Effector memory CD8-positive, alpha-beta T cell (primary cell): ENCODE measurements around the gene ADGRL1.
"Not testable (repeated sequence)": the region's sequence is repeated elsewhere in the genome, so short reads cannot be mapped to it uniquely, and the experiment has no call there.

Source experiments
- ATAC-seq: fragments of 150-1000 bp; cut with Tn5 transposase; replicated peaks from 2 replicates; pipeline ENCODE4 v1.10.0; 2021; ENCODE audit warnings: mild to moderate bottlenecking, moderate library complexity
- DNase-seq, 3 experiments: peaks; one replicate each; pipeline ENCODE4 v3.0.0; 2021
- H3K27ac Mint-ChIP-seq, 2 donors: one replicate each; pipeline ENCODE4 v1.8.0; 2022; ENCODE audit warnings: mild to moderate bottlenecking in 2 of 2, mixed read lengths in 2 of 2, moderate library complexity in 2 of 2
- H3K27me3 Mint-ChIP-seq, 2 donors: one replicate each; pipeline ENCODE4 v1.8.0; 2022; ENCODE audit warnings: mixed read lengths in 2 of 2
- H3K36me3 Mint-ChIP-seq: one replicate; pipeline ENCODE4 v1.8.0; 2022; ENCODE audit warnings: mild to moderate bottlenecking, moderate library complexity, mixed read lengths; ENCODE audit not compliant: insufficient read depth
- H3K4me1 Mint-ChIP-seq, 2 donors: one replicate each; pipeline ENCODE4 v1.8.0; 2022; ENCODE audit warnings: low read depth in 2 of 2, mixed read lengths in 2 of 2
- H3K4me3 Mint-ChIP-seq, 2 donors: one replicate each; pipeline ENCODE4 v1.8.0; 2022; ENCODE audit warnings: mild to moderate bottlenecking in 2 of 2, mixed read lengths in 2 of 2, moderate library complexity in 2 of 2
- H3K9me3 Mint-ChIP-seq, 2 donors: one replicate each; pipeline ENCODE4 v1.8.0; 2022; ENCODE audit warnings: mixed read lengths in 2 of 2

Gene ADGRL1

DNA sequence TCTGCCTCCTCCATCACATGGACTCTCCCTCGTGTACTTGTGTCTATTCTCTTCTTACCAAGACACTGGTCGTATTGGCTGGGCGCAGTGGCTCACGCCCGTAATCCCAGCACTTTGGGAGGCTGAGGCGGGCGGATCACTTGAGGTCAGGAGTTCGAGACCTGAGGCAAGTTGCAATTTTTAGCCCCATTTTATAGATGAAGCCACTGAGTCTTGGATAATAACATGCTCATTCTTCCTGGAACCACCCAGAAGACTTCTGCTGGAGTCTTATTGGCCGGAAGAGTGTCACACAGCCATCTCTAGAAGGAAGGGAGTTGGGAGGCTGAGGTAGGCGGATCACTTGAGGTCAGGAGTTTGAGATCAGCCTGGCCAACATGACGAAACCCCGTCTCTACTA, 37.7 kb upstream of the ADGRL1 start:
- DNase-seq, H3K9me3 Mint-ChIP-seq, H3K4me3 Mint-ChIP-seq, H3K4me1 Mint-ChIP-seq, H3K27ac Mint-ChIP-seq, H3K27me3 Mint-ChIP-seq, H3K36me3 Mint-ChIP-seq, ATAC-seq: not testable (repeated sequence)

DNA sequence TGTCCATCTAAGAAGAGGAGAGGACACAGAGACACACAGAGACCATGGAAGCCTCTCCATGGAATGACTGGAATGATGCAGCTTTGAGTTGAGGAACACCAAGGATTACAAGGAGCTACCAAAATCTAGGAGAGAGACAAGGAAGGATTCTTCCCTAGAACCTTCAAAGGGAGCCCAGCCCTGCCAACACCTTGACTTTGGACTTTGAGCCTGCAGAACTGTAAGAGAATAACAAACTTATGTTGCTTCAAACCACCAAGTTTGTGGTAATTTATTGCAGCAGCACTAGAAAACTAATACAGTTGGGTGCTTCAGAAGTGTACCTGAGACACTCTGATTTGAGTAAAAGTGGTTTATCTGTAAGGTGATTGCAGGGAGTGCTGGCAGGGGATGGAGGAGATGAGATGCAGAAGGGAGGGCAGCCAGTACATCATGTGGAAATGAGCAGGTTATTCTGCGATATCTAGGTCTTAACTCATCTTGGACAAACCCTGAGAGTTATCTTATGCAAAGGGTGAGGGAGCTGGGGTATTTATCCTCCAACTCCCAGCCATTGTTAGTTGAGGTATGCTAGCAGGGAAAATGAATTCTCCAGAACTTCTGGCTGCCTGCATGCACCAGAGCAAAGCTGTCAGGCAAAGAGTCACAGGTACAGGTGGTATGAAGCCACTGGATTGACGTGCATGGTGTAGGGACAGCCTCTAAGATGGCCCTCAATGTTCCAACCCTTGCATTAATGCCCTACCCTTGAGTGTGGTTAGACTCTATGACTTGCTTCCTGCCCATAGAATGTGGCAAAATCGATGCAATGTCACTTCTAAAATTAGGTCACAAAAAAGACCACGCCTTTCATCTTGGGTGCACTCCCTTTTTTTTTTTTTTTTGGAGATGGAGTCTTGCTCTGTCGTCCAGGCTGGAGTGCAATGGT, 31.3 kb upstream of the ADGRL1 start:
- Mint-ChIP-seq H3K9me3 (no peaks in the 10 kb centered on the region), H3K36me3 (no peaks in the 10 kb centered on the region), H3K4me1 (peaks cover 7 to 12% of the 10 kb centered on the region in 2 donors), H3K27ac (no peak overlapping the region), H3K27me3 (no peaks in the 10 kb centered on the region), H3K4me3 (peak overlapping the region in 1 of 2 donors; percentile 4)
- no peak for DNase-seq
- ATAC-seq = peak; percentile 88

DNA sequence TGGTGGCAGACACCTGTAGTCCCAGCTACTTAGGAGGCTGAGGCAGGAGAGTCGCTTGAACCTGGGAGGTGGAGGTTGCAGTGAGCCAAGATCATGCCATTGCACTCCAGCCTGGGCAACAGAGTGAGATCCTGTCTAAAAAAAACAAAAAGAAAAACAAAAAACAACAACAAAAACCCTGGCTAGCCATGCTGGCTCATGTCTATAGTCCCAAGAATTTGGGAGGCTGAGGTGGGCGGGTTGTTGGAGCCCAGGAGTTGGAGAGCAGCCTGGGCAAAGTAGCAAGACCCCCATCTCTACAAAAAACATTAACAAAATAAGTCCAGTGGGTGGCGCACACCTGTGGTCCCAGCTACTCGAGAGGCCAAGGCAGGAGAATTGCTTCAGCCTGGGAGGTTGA, 27.0 kb upstream of the ADGRL1 start:
- not testable (repeated sequence) for DNase-seq, ATAC-seq, H3K4me3 Mint-ChIP-seq, H3K36me3 Mint-ChIP-seq, H3K9me3 Mint-ChIP-seq, H3K27ac Mint-ChIP-seq, H3K27me3 Mint-ChIP-seq
- peaks cover 12% of the 10 kb centered on the region in 2 donors for H3K4me1 Mint-ChIP-seq

DNA sequence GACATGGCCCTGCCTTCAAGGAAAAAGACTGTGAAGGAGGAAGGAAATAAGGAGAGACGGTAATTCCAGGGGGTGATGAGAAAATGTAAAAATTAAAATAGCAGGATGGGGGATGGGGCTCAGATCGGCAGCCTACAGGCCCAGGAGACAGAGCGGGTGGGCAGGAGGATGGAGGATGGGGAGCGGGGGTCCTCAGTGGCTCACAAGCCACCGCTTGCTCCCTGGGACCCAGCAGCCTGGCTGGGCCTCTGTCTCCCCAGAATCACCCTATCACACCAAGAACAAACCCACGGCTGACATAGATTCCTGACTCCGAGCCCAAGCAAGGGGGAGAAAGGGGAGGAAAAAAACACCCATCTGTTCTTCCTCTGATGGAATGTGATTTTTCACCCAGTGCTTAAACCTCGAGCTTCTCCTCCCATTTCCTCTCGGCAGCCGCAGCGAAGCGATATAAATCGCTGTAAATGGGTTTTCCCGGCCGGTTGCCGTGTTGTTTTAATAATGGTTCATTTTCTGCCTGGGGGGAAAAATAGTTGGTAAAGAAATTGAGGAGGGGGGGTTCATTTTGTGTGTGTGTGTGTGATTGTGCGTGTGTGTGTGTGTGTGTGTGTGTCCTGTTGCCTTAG, 22.6 kb upstream of the ADGRL1 start:
- not testable (repeated sequence) for H3K36me3 Mint-ChIP-seq, ATAC-seq, DNase-seq, H3K9me3 Mint-ChIP-seq, H3K4me1 Mint-ChIP-seq, H3K4me3 Mint-ChIP-seq, H3K27ac Mint-ChIP-seq
- peaks cover 0 to 12% of the 10 kb centered on the region in 2 donors for H3K27me3 Mint-ChIP-seq

DNA sequence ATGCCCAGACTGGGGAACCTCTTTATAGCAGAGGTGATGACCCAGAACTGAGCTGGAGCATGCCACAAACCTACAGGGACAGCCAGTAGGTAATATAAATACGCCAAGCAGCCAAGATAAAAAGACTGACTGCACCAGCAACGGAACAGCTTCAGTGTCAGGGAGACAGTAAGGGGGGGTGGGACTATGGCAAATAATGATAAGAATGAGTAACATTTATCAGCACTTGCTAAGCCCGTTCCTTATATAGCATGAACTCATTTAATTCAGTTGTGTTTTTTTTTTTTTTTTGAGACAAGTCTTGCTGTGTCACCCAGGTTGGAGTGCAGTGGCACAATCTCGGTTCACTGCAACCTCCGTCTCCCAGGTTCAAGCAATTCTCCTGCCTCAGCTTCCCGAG, 20.5 kb upstream of the ADGRL1 start:
- not testable (repeated sequence) for H3K4me1 Mint-ChIP-seq, H3K27ac Mint-ChIP-seq, ATAC-seq, H3K4me3 Mint-ChIP-seq, DNase-seq, H3K9me3 Mint-ChIP-seq, H3K36me3 Mint-ChIP-seq
- H3K27me3 Mint-ChIP-seq = peaks cover 0 to 12% of the 10 kb centered on the region in 2 donors

DNA sequence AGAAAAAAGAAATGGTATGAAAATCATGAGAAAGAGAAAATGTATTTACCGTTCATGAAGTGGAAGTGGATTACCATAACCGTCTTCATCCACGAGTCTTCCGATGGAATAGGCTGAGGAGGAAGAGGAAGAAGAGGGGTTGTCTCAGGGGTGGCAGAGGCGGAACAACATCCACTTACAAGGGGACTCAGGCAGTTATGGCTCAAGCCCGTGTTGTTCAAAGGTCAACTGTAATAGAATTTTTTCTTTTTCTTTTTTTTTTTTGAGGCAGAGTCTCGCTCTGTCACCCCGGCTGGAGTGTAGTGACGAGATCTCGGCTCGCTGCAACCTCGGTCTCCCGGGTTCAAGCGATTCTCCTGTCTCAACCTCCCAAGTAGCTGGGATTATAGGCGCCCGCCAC, 16.9 kb upstream of the ADGRL1 start:
- no peak for ATAC-seq
- Mint-ChIP-seq H3K4me3 (no peak overlapping the region), H3K36me3 (peaks cover 3% of the 10 kb centered on the region), H3K27me3 (peaks cover 0 to 2% of the 10 kb centered on the region in 2 donors), H3K27ac (no peak overlapping the region), H3K4me1 (peaks cover 5 to 9% of the 10 kb centered on the region in 2 donors), H3K9me3 (no peaks in the 10 kb centered on the region)
- no peak for DNase-seq

DNA sequence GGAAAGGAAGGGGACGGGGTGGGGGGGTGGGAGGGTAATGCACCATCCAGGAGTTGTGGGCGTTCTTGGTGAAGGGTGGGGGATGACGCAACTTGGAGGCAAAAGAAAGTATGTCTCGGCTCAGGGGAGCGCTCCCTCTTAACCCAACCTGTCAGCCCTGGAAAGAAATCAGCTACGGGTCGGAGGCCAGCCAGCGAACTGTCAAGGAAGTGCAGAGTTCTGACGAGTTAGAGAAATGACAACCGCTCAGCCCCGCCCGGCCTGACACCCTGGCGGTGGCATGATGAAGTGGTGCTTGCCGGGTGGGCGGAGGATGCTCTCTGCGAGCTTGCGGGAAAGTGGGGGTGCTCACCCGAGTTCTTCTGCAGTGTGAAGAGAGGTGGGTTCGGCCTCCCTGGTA, 15.4 kb upstream of the ADGRL1 start:
- not testable (repeated sequence) for H3K36me3 Mint-ChIP-seq, H3K9me3 Mint-ChIP-seq, H3K27me3 Mint-ChIP-seq
- ATAC-seq (peak; percentile 93), DNase-seq (peak; percentile 75 to 80 (median 77))
- Mint-ChIP-seq H3K4me1 (peaks cover 15 to 16% of the 10 kb centered on the region in 2 donors), H3K4me3 (peak overlapping the region; percentile 64 to 71), H3K27ac (peak overlapping the region in 1 of 2 donors; percentile 52)

DNA sequence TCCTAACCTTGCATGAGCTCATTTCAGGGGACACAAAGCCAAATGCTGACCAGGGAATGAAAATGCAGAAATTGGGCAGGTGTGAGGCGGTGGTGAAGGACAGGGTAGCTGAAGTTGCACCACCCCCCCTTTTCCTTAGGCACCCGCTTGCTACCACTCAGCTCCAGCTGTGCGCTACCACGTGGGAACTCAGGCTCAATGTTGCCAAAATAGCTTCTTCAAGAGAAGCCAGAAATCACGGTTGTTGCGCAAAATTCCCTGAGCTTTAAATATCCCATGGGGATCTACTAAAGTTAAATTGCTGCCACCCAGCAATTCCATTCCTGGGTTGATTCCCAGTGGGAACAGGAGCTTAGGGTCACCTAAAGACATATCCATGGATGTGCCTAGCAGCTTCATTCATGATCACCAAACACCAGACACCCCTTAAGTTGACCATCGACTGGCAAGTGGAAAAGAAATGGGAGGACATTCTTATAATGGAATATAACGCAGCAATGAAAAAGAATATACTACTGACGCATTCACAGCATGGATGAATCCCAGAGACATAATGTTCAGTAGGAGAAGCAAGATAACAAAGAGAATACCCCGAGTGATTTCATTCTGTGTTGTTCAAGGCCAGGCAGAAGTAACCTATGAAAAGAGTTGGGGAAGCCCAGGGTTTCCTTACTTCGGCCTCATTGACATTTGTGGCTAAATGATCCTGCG, 12.8 kb upstream of the ADGRL1 start:
- no peaks in the 10 kb centered on the region for H3K9me3 Mint-ChIP-seq
- H3K27ac Mint-ChIP-seq = peak overlapping the region in 1 of 2 donors; percentile 72
- H3K4me3 Mint-ChIP-seq = no peak overlapping the region
- ATAC-seq (no peak), DNase-seq (no peak)
- H3K36me3 Mint-ChIP-seq = peaks cover 10% of the 10 kb centered on the region
- peaks cover 16% of the 10 kb centered on the region in 2 donors for H3K4me1 Mint-ChIP-seq
- no peaks in the 10 kb centered on the region for H3K27me3 Mint-ChIP-seq

DNA sequence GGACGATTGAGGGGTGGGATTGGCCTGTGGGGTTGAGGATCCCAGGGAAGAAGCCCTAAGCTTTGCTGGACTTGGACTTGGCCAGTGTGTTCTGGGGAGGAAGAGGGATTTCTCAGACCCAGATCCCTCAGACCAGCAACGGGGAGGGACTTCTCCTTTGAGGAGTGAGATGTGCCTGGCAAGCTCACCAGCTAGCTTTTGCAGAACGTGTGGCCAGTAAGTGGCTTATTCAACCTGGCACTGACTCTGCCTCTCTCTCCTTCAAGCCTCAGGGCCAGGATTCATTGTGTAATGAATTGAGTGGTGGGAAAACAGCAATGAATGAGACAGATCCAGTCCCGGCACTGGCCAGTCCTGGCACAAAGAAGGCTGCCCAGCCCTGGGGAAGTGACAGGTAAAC, 11.9 kb upstream of the ADGRL1 start:
- H3K4me1 Mint-ChIP-seq = peaks cover 16% of the 10 kb centered on the region in 2 donors
- not testable (repeated sequence) for H3K27me3 Mint-ChIP-seq, H3K9me3 Mint-ChIP-seq, DNase-seq, H3K27ac Mint-ChIP-seq, H3K36me3 Mint-ChIP-seq, H3K4me3 Mint-ChIP-seq, ATAC-seq

DNA sequence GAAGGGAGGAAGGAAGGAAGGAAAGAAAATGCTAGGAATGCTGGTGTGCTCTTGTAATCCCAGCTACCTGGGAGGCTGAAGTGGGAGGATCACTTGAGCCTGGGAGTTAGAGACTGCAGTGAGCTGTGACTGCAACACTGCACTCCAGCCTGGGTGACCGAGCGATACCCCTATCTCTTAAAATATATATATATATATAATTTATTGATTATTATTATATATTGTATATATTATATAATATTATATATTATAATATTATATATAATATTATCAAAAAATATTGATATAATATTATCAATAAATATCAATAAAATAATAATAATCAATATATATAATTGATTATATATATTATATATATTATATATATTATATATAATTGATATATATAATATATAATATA, 8.6 kb upstream of the ADGRL1 start:
- H3K4me3 Mint-ChIP-seq = no peak overlapping the region
- peak overlapping the region in 1 of 2 donors; percentile 35 for H3K27ac Mint-ChIP-seq
- peaks cover 10 to 14% of the 10 kb centered on the region in 2 donors for H3K4me1 Mint-ChIP-seq
- no peaks in the 10 kb centered on the region for H3K9me3 Mint-ChIP-seq
- ATAC-seq (no peak), DNase-seq (no peak)
- peaks cover 0 to 8% of the 10 kb centered on the region in 2 donors for H3K27me3 Mint-ChIP-seq
- H3K36me3 Mint-ChIP-seq = peaks cover 10% of the 10 kb centered on the region

DNA sequence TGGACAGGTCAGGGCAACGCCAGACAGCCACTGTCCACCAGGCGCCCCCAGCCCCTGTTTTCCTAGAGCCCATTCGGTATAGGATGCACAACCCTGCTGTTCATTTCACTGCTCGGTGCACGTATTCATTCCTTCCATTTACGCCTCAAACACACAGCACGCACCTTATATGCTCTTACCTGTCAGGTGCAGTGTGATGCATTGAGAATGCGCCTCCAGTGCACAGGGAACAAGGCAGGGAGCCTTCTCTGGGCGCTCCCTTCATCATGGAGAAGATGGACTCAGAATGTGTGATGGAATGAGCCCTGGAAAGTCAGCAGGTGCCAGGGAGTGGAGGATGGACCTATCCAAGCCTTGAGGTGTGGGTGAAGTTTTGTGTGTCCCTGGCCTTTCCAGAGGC, 4.2 kb upstream of the ADGRL1 start:
- ATAC-seq, H3K9me3 Mint-ChIP-seq, DNase-seq, H3K4me3 Mint-ChIP-seq, H3K36me3 Mint-ChIP-seq, H3K27ac Mint-ChIP-seq: not testable (repeated sequence)
- Mint-ChIP-seq H3K27me3 (peaks cover 0 to 11% of the 10 kb centered on the region in 2 donors), H3K4me1 (peaks cover 14% of the 10 kb centered on the region in 2 donors)

DNA sequence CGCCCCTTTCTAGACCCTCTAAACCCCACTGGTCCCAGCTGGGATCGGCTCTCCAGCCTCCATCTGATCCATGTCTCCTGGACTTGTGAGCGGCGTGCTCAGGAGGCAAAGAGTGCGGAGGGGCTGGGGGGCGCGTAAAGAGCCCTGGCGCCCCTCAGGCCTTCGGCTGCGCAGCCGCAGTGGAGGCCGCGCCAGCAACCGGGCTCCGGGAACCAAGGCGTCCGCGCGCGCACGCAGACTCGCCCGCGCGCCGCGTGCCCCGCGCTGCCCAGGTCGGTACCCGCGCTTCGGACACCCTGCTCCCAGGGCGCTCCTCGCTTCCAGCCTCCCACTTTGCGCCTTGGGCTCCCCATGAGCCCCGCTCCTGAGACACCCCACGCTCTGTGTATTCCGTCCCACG, 3.4 kb upstream of the ADGRL1 start:
- Mint-ChIP-seq H3K4me3 (peak overlapping the region; percentile 41 to 49), H3K4me1 (peaks cover 19 to 20% of the 10 kb centered on the region in 2 donors), H3K36me3 (peaks cover 12% of the 10 kb centered on the region), H3K27me3 (peaks cover 5 to 11% of the 10 kb centered on the region in 2 donors)
- not testable (repeated sequence) for H3K27ac Mint-ChIP-seq, H3K9me3 Mint-ChIP-seq, DNase-seq, ATAC-seq

DNA sequence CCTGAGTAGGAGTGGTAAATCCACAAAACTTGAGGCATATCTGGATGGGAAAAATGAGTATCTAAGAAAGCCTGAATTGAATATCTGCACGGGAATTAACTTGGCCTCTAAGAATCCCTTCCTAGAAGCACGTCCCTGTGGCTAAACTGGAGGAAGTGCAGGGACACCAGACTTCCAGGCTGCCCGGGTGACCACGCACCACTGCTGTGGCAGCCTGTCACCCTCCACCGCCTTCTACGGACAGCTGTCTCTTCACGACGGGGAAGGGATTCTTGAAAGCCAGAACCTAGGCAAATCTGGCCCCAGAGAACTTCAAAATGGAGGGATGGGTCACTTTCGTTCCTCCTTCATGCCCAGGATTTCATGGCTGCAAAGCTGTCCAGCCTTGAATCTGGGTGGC, 2.5 kb upstream of the ADGRL1 start:
- Mint-ChIP-seq H3K36me3 (peaks cover 12% of the 10 kb centered on the region), H3K4me1 (peaks cover 28% of the 10 kb centered on the region in 2 donors), H3K27me3 (peaks cover 11% of the 10 kb centered on the region in 2 donors)
- ATAC-seq, H3K4me3 Mint-ChIP-seq, DNase-seq, H3K27ac Mint-ChIP-seq, H3K9me3 Mint-ChIP-seq: not testable (repeated sequence)
